ENCODE measurements around the gene GAP43.

Gene GAP43

DNA sequence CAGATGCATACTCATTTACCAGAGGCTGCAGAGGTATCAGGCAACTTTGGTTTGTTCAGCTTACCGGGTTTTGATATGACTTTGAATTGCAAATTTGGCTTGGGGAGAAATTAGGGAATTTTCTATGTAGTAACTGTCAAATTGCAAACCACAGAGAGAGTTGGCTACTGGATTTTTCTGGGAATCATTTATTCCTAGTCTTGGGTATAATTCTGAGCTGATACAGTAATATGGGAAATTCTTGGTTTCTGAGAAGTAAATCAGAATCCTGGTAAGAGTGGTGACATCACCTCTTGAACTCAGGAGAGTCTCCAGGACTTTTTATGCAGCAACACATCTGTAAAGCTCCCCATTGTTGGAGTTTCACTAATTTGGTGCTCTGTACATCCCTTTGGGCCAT is 39.0 kb downstream of the GAP43 start:
- DNase-seq (ENCODE audit: low spot score), result no peak

DNA sequence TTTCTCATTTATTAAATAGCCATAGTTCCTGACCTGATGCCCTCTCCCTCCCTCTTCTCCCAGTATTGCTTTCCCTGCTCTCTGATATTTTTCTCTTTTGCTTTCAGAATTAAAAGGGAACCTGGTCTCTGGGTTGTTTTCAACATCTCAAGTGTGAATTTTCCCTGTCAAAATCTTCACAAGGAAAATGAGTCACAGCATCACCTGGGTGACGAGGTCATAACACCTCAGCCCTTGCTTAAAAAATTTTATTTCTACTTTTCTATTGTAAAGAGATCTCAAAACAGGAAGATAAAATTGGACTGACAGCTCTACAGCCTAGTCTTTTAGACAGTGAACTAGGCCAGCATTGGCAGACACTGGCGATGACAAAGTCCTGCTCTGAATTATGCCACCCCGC is 40.1 kb downstream of the GAP43 start:
- no peak for DNase-seq (ENCODE audit: low spot score)

DNA sequence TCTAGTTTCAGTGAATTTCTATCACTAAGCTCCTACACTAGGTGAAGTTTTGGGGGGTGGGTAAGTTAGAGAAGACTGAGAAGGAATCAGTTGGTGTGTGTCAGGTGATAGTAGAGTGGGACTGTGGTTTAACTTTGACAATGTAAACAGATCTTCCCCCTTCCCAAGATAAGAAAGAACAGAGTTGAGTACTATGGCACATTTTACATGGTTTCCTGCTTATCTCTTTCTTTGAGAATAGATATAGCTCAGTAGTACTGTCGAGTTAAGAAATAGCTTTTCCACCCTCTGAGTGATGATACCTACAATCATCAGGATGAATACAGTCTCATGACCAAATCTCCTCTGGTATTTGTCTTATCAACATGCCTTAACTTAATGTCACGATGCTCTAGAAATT is 42.8 kb downstream of the GAP43 start:
- no peak for DNase-seq (ENCODE audit: low spot score)

DNA sequence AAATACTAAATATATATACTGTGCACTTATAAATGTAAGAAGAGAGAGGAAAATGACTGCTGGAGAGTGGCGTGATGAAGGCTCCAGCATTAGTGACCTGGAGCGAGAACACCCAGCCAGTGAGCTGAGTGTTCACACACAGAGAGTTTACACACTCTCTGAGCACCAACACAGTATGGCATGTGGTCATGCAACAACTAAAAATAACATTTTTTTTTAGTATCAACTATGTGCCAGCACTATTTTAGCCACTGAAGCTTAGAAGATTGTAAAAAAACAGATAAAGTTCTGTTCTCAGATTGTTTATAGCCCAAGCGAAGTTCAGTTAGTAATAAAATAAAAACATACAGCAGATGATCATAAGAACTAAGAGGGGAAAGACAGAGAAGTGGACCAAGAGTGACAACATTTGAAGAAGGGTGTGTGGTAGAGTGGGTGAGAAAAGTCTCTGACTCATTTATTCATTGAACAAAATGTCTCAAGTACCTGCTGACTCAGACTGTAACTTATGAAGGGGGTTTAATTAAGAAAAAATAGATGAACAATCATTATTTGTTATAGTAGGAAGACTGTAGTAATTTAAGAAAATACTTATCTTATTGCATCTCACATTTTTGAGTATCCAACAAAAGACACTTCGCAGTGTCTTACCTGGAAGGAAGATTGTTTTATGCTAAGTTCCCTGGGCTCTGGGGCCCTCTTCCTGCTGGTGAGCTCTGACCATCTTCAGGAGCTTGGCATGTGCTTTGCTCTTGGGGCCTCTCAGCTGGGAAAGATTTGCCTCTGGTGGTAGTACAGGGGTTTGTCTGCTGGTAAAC is 43.8 kb downstream of the GAP43 start:
- DNase-seq (ENCODE audit: low spot score), result no peak

DNA sequence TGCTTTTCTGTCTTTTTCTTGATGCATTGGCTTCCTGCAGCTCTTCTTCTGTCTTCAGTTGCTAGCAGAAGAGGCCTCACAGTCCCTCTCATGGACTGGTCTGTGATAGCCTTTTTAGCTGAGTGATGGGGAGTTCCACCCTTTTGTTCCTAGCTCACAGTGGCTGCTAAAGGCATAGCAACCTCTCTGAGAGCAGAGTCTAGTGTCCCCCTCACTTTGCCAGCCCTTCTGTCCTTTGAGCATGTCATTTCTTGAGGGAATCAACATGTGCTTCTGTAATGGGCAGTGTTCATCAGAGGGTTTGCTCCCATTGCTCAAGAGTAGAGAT is 44.4 kb downstream of the GAP43 start:
- DNase-seq (ENCODE audit: low spot score), result no peak

DNA sequence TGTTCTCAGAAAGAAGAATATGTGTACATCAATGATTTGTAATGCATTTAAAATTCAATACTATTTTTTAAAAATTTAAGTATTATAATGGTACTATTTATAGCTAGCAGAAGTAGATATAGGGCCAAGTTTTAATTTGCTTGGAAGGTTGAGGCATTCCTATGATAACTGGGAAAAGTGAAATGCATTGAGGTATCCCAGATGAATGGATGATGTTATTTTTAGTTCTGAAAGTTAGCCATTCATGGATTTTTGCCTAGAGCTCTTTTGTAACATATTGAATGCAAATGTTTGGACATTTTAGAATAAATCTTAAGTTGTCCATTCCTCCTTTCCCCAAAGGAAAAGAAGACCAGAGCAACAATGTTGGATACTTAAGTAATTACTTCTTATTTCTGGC is 47.6 kb downstream of the GAP43 start:
- DNase-seq (ENCODE audit: low spot score), result no peak

DNA sequence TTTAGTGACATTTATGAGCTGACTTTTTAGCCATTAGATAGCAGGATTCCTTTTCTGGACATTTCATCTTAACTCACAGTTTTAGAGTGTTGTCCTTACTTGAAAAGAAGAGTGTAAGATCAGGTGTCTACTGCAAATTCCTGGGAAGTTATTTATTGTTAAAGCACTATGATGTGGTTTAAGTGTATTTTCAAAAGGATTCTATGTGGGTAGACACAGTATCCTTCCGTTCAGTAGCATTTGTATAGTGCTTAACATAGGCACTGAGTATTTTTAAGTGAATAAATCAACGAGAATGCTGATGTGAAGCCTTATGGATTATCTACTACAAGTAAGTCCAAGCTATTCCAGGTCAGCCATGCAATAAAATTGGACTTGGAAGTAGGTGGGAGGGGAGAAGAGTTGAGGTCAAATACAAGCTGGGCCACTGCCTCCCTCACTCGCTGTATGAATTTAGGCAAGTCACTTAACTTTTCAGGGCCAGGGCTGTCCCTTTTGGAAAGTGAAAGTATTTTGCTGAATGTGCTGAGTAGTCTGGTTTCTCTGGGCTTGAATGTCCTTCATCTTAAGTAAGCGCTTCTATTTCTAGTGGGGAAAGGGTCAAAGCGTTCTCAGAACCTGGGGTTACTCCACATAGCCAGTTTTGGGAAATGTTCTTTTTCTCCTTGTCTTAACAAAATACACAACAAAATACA is 48.6 kb downstream of the GAP43 start:
- no peak for DNase-seq (ENCODE audit: low spot score)

DNA sequence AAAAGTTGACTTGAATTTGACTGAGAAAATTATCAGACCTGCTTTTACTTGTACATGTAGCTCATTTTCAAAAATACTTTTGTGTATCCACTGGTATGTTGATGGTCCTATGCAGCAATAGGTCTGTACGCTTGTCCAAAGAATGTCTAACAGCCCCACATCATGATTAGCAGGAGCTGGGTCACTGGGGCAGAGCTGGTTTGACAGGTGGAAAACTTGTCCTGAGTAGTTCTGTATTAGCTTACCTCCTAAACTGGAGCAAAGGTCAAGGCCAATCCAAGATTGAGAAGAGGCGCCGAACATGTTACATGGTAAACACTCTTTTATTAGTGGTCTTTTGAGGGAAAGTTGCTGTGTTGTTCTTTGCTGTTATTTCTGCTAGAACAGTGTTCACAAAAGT is 50.6 kb downstream of the GAP43 start:
- DNase-seq (ENCODE audit: low spot score), result no peak

DNA sequence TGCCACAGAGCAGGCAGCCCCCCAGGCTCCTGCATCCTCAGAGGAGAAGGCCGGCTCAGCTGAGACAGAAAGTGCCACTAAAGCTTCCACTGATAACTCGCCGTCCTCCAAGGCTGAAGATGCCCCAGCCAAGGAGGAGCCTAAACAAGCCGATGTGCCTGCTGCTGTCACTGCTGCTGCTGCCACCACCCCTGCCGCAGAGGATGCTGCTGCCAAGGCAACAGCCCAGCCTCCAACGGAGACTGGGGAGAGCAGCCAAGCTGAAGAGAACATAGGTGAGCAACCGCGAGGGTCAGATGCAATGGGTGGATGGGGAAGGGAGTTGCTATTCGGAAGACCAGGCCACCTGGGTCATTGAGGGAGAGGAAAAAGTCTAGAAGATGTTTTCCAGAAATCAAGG is 53.0 kb downstream of the GAP43 start:
- no peak for DNase-seq (ENCODE audit: low spot score)

DNA sequence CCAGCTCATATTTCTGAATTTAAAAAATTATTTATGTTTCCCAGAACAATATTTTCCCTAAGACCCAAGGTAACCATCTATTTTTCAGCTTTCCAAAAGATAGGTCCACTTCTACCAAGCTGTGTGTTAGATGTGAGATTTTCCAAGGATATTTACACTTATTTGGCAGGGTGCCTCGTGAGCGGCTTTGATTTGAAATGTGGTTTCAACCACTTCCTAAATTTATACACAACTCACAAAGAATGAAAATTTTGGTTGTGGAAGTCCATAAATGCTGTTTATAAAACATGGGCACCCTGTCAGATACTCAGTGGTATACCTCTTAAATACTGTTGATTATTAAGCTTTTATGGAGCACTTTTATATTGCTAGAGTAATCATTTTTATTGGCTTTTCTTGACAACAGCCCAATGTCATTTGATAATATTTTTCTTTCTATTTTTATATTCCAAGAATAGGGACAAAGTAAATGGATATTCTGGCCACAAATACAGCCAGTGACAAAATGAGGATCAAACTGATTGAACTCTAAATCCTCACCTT is 57.6 kb downstream of the GAP43 start:
- no peak for DNase-seq (ENCODE audit: low spot score)

DNA sequence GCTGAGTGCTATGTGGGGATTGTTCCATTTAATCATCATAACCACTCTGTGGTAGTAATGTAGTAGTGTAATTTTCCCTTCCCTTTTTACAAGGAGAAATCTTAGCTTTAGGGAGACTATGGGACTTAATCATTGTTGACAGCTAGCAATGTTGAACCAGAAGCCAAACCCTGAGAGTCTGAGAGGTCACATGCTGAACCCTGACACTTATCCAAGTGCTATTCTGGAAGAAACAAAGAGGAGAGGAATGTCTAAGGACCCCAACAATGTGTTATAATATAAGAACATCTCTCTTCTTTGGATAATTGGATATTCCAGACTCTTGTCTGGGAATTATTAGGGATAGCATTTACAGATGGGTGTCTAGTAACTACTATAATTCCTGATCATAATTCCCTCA is 58.4 kb downstream of the GAP43 start:
- no peak for DNase-seq (ENCODE audit: low spot score)

DNA sequence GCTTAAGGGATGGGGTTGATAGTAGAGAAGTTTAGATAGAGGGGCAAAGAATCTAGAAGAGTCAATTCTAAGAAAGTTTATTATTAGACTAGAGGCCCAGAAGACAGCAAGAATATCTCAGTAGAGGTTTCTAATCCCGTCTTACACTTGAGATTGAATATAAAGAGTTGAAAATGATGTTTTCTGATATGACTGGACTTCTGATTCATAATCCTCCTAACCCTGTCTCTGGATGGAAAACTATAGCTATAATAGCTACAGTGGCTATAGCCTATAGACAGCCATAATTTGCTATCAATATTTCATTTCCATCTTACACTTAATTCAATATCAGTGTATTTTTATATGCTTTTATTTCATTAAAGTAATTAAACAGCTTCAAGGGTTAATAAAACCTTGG is 60.0 kb downstream of the GAP43 start:
- DNase-seq (ENCODE audit: low spot score), result no peak

DNA sequence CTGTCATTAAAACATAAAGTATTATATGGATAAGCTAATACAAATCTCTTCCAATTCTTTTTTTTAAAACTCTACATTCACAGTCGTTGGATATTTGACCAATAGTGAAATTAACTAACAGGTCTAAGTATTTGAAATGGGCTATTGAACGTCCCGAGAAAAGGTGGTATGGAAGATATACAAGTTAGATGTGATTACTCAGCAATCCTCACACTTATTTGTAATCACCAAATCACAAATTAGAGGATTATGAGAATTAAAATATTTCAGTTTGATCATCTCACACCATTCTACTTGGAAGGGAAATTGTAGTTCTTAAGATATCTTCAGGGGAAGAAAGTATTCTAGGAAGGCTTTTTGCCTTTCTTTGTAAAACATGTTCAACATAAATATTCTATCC is 60.5 kb downstream of the GAP43 start:
- DNase-seq (ENCODE audit: low spot score), result no peak

DNA sequence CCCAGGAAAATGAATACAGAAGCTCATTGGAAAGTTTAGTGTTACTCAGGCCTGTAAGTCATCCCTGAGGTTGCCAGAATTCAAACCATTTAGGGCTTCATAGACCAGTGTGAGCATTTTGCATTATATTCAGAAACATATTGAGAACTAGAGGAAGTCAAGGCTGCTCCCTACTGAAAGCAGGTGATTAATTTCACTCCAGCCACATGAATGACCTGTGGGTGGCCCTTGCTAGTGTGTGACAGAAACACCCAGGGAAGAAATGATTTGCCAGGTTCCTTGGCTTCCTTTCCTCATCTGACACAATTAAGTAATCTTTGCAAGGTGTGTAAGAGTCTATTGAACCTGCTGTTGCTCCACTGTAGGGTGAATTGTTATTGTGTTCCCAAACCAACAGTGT is 61.8 kb downstream of the GAP43 start:
- DNase-seq (ENCODE audit: low spot score), result no peak

DNA sequence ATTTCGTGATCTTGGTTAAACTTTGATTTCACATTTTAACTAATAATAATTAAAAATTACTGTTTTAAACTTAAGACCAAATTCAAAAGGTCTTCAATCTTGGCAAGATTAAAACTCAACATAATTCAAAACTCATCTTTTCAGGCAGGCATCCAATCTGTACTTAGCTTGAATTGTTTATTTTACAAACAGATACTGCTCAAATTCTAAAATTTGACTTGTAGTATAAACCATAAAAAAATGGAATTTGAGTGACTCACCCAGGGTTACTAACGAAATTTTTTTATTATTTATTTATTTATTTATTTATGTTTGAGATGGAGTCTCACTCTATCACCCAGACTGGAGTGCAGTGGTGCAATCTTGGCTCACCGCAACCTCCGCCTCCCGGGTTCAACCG is 64.4 kb downstream of the GAP43 start:
- DNase-seq (ENCODE audit: low spot score), result no peak

DNA sequence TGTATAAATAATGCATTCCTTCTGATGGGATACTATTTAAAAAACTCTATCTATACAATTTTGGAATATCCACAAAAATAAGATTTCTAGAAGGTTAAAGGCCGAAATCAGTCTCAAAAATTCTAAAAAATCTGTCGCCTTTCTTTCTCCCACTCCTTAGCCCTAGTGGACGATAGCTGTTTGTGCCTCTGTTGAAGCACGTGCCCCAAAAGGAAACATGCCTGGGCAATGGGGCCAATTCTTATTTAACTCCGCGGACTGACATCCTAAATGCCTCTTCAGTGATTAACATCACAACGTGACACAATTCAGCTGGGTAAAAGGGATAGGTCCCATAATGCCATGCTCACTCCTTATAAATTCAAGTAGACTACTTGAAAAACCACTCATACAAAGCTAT is 65.1 kb downstream of the GAP43 start:
- DNase-seq (ENCODE audit: low spot score), result no peak

DNA sequence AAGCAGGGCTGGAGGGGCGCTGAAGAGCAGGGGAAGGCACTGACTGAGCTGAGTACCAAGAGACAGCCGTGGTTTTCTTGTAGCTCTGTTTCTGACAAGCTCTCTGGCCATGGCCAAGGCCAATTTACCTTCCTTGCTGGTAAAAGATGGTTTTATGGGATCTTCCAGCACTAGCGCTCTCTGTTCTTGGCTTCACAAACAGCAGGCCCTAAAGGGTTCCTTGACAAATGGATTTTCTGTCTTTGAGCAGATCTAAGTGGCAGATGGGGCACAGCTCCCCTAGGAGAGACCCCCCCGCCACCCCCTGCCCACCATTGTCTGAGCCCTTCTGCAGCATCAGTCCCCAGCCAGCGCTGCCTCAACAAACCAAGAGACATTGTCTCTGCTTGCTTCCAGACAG is 66.6 kb downstream of the GAP43 start:
- no peak for DNase-seq (ENCODE audit: low spot score)

DNA sequence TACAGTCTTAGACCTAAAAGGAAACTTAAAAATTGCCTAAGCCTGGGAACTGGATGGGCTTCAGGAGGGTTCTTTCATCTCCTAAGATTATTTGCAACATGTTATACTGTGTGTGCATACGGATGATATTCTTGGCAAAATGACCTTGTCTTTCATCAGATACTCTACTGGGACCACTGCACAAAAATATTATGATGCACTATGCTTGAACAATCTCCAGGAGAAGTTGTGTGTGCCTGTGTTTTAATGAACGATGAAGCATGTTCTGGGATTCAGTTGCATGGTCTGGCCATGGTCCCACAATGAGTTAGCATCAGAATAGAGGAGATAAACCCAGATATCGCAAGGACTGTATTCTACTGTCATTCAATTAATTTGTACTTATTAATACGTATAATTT is 68.7 kb downstream of the GAP43 start:
- no peak for DNase-seq (ENCODE audit: low spot score)

DNA sequence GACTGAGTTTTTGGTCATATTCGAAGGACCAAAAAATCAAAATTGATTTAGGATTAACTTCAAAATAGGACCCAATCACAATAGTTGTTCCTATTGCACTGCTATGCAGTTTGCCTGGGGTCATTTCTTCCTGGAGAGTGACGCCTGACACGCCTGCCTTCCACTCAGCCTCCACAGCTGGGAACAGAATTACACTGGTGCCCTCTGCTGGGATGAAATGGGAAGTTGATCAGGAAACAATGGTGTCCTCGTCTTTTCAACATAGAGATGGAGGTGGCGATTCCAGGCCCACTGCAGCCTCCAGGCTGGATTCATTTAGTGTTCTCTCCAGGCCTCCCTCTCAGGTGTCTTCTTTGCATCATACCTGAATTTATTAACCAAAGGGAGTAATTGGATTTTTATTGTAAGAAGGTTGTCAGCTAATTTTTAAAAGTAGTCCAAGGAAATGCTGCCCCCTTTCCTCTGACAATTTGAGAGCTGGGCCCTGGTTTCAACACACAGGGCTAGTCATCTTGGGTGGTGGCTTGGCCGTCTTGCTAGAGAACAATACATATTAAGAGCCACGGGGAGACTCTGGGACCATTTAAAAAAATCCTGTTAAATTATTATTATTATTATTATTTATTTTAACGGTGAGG is 69.7 kb downstream of the GAP43 start:
- DNase-seq (ENCODE audit: low spot score), result peak; percentile 75

DNA sequence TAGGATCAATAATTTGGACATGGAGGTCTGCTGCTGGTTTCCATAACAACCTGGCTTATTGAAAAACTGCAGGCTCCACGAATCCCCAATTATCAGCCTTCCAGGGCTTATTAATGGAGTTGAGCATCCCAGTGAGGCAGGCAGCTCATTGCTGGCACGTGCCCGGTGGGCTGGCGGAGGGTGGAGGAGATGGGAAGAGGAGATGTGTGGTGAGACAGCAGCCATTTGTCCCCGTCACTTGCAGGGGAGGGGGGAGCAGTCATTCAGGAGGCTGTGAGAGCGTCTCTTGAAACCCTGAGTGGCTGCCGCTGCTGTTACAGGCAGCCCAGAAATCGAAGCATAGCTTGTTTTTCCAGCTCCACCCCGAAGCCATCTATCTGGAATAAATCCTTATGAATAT is 70.6 kb downstream of the GAP43 start:
- DNase-seq (ENCODE audit: low spot score), result no peak

DNA sequence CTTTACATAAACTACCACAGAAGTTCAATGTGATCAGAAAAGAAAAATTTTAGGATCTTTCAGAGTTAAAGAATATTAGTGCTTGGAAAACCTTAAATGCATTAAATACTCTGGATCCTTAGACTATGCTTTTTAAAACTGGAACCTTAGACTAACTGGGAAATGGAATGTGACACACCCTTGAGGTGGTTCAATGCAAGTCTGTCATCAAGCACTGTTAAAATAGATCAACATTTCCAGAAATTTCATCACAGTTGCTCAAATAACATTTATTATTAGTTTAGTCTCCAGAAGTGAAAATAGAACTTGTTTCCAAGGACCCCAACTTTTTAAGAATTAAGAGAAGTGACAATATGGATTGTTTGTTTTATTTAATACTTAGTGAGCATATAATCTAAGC is 71.8 kb downstream of the GAP43 start:
- DNase-seq (ENCODE audit: low spot score), result peak; percentile 4

DNA sequence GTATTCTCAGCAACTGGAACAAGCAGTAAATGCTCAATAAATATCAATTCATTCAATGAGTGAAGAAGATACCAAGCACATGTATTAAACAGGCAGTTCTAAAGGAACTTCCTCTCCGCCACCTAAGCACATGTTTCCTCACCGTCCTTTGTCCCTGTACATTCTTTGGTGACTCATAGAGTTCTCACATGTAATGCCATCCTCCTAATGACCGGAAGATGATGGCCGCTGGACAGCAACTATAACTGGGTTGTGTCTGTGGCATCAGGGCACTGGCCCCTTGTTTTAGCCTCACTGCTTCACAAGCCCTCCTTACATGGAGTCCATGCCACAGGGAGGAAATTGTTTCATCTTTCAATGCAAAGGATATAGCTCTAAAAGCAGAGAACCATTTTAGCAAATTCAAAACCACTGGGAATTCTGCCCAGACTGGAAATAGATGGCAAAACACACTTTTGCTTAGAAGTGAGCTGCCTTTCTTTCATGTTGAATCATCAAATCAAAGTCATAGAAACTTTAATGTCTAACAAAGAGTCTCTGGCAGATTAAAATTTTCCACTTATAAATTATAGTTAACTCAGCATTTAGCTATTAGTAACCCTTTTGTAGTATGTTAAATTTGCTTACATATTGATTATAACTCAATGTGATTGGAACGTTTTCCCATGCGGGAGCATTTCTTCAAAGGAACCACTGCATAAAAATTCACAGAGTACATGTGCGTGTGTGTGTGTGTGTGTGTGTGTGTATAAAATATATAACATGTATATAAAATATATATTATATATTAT is 74.1 kb downstream of the GAP43 start:
- DNase-seq (ENCODE audit: low spot score), result no peak

Measured in LoVo (cell line).